ENCODE data around the gene MOSPD3.
"Not testable (repeated sequence)": the region's sequence is repeated elsewhere in the genome, so short reads cannot be mapped to it uniquely, and the experiment has no call there.

The MOSPD3 gene, protein sequence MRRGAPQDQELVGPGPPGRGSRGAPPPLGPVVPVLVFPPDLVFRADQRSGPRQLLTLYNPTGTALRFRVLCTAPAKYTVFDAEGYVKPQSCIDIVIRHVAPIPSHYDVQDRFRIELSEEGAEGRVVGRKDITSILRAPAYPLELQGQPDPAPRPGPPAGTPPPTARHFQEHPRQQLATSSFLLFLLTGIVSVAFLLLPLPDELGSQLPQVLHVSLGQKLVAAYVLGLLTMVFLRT
- total RNA-seq, result 2.7 to 4.8 (median 3.5) reads per million in 4 donors

DNA sequence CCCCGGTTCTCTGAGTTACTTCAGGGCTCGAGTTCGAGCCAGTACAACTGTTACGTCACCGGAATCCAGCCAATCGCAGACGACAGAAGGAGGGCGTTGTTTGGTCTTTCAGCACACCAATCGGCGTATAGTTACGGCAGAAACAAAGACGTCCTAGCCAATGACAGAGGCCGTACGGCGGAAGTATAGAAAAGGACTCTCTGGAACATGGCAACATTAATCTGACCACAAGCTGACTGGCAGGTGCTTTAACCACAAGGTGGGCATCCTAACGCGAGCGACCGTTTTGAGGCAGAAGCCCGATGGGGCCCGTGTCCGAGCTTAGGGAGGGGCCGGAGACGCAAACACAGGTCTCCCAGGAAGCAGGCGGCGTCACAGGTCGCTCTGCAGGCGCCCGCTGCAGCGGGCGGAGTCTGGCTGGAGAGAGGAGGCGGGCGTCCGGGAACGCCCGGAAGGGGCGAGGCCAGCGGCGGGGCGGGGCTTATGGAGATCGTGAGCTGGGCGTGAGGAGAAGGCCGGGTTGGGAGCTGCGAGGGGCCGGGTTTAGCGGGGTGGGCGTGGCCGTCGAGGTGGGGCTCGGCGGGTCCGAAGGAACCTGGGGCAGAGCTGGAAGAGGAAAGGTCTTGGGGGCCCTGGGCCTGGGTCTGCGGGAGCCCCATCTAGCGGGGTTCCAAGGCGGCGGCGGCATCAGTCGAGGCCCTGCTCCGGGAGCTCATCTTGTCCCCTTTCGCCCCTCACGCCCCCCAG is at the start of gene MOSPD3:
MOSPD3 (plus strand) TSS at position 558 of the 747 bp plus-strand sequence. CDS start 252 bp downstream, outside the sequence.
- peak; percentile 96 to 99 (median 97) for DNase-seq

DNA sequence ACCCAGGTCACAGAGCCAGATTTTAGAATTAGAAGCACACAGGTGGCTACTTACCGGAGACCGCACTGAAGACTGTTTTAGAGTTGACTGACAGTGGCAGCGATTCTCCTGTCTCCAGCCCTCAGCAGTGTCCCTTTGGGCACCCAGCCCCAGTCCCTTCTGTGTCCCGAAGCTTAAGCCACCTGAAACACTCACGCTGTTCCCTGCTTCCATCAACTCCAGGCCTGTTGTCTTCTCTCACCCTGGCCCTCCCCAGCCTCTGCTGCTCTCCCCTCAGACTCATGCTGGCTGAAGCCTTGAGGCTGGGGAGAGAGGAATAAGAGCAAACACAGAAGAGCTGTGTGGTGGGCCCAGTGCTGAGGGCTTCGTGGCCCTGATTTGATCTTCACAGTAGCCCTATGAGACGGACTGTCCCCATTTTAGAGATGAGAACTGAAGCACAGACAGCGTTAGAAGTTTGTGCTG is 49.2 kb upstream of the MOSPD3 start:
- no peak for DNase-seq

DNA sequence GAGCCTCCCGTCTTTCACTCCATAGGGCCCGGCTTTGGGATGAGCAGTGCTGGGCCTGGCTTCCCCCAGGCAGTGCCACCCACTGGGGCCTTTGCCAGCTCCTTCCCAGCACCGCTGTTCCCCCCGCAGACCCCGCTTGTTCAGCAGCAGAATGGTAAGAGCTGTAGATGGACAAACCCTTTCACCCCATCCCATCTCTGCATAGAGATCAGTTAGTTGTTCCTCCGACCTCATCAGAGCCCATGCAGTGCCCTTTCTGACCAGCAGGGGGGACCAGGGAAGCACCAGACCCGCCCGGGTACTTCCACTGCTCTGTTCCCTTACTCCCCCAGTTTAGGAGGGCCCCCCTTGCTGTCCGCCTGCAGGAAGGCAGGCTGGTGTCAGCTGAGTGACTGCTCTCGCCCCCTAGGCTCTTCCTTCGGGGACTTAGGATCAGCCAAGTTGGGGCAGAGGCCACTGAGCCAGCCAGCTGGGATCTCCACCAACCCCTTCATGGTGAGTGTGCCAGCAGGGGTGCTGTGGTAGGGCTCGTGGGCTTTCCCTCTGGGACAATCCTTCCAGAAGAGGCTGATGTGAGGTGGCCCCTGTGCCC is 48.4 kb upstream of the MOSPD3 start:
- peak; percentile 55 to 80 (median 68) for DNase-seq

DNA sequence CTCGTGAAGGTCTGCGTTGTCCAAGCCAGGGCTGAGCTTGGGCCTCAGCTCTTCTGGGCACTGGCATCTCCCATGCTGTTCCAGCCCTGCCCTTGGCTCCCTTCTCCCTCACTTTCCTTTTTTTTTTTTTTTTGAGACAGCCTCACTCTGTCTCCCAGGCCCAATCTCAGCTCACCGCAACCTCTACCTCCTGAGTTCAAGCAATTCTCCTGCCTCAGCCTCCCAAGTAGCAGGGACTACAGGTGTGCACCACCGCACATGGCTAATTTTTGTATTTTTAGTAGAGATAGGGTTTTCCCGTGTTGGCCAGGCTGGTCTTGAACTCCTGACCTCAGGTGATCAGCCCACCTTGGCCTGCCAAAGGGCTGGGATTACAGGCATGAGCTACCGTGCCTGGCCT is 47.9 kb upstream of the MOSPD3 start:
- not testable (repeated sequence) for DNase-seq

DNA sequence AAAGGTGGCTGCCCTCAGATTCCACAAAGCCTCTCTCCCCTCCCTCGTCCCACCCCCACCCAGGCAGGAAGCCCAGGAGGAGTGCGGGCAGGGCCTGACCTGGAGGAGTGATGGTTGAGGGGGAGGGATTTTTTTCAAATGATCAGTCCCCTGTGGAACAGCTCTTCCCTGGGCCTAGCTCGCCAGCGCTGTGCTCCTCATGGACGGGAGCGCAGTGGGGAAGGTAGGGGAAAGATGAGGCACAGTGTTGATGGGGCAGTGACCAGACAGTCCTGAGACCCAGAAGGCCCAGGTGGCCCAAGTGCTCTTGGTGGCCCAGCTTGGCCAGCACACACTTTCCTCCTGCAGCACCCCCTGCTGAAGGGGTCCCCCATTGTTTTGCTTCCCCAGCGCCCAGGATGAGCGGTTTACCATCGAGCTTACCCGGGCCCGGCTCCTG is 47.2 kb upstream of the MOSPD3 start:
- no peak for DNase-seq

DNA sequence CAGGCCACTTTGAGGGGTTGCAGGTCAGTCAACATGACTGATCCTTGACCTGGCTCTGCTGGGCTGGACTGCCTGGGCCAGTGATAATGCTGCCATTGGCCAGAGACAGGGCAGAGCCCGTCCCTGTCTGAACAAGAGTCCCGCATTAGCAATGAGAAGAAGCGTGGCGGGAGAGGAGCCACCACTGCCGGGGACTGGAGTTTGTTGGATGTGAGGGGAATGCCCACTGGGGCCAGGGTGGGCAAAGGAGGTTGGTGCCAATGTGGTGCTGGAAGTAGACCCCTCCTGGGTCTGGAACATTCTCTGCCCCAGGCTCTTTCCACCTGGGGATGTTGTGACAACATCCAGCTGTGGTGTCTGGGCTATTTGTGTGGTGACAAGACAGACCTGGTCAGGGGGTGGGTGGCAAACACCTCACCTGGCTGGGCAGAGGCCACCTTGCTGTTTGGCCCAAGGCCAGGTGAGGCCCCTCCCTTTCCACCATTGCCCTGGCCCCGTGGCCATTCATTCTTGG is 46.3 kb upstream of the MOSPD3 start:
- DNase-seq, result no peak

DNA sequence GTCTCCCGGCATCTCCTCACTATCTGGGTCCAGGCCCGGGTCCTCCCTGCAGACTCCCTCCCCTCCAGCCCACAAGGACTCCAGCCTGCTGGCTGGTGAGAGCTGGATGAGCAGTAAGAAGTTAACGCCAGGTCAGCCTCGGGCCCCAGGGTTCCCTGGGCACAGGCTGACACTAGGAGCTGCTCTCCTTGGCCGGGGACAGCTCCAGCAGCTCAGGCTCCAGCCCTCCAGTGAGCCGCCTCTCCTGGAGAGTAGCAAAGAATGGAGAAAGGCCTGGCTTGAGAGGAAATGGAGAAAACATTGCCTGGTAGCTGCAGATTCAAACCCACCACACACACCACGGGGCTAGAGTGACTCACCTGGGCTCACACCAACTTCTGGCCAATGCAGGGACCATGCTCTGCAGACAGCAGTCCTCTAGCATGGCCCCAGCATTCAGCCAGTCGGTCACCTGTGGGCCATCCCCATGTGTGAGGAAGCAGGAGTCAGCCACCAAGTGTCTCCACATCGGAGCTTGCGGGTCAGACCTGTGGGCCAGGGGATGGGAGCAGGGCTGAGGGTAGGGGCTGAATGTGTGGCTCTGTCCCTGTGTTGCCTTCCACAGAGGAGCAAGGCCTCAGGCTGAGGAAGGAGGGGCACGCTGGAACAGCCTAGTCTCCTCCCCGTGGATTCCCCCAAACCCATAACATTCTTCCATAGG is 45.2 kb upstream of the MOSPD3 start:
- no peak for DNase-seq

DNA sequence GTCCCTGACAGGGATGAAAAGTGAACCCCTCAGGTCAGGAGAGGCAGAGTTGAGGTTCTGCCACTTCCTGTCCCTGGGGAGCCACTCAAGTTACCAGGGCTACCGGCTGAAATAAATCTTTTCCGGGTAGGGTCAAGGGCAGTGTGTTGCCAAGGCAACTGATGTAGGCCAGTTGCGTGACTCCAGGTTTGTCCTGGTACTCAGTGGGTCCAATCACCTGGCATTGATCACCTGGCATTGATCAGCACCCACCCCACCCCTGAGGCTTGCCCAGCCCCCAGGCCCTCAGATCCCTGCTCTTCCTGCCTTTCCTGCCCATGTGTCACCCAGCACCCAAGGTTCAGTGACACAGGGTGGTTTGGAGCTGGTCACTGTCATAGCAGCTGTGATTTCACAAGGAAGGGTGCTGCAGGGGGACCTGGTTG is 44.6 kb upstream of the MOSPD3 start:
- DNase-seq, result no peak

DNA sequence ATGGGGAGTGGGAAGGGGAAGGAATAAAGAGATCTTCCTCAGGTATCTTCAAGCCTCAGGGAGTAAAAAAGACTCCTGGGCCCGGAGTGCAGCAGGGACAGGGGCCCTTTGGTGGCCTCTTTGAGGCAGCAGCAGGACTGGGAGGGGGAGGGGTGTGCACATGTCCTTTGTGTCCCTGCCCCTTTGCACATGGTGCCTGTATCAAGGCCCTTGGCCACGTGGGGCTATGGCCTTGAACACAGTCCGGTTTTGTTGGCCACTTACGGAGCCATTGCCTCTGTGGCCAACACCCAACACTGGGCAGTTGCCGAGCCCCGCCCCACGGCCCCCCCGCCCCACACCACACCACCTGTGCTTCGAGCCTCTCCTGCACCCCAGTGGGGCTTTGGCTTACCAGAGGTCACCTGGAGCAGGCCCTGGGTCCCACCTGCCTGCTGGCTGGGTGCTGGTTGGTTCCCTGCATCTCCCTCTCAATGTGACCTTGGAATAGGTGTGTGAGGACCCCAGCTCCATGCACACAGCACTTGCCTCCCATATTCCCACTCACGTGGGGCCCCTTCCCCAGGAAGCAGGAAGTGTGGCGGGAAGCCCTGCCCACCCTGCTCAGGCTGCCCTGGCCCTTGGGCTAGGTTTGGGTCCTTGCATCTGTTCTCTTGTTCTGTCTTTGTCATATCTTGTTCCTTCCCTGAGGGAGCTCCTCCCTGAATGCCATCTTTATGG is 44.0 kb upstream of the MOSPD3 start:
- no peak for DNase-seq

DNA sequence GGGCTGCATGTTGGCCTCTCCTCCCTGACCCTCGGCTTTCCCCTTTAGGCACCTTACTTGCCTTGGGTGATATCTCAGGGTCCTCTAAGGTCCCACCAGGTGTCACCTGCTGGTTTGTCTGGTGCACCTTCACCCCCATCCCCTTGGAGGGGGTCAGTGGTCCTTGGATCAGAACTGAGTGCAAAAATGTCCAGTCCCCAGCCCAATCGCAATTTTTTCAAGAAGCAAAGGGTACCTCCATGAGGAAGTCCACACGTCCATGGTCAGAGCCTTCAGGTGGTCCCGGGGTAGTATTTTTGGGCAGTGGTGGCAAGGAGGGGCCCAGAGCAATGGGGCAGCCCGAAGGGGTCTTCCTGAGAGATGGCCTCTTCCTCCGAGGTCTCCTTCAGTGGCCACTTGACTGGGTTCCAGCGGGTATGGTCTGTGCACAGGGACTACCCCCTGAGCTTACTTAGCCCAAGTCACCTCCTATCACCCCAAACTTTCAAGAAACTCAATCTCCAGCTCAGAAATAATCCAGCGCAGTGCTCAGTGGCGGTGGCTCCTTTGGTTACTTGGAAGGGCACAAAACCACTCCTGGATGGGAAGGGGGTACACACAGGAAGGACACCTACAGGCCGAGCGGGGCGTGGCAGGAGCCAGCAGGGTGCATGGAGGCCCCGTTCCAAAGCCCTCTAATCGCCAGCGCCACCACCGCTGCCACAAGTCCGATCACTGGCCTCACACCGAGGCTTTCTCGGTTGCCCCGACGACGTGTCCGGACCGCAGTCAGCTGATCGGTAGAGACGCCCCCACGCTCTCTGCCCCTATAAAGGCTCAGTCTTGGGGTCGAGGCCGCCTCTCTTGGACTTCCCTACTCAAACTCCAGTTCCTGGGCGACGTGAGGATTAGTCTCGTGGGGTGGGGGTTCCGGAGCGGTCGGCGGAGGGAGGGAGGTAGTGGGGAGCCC is 43.2 kb upstream of the MOSPD3 start:
- peak in 3 of 5 donors; percentile 39 to 48 (median 44) for DNase-seq

DNA sequence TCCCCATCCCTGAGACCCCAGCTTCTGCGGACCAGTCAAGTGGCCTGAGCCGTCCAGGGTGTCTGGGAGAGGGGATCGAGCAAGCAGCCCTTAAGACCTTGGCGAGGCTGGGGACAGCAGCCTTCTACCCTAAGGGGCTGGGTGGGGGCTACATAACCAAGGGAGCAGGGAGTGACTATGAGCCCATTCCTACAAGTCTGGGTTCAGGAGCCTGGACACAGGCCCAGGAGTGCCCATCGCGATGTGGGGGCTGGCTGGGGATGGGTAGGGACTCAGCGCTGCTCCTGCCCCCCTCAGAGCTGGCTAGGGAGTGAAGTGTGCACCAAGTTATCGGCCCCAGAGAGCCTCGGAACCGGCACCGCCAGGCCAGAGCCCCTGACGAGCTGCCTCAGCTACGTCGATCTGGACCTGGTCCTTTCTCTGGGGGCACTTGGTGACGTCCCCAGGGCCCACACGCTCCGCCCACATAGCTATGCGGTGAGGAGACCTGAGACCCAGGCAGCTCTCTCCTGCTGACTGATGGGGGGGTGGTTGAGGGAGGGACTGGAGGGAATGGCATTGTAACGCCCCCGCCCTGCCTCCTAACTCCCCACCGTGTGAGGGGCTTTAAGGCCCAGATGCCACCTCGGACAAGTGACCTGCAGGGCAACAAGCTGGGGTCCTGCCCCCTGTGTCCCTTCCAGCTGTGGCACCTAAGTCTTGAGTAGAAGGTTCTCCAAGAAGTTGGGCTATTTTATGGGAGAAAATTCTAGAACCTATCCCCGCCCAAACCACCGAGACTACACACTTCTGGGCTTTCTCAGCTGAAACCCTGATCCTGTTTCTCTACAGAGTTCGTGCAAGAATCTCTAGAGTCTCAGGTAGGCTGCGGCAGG is 41.1 kb upstream of the MOSPD3 start:
- DNase-seq, result no peak

DNA sequence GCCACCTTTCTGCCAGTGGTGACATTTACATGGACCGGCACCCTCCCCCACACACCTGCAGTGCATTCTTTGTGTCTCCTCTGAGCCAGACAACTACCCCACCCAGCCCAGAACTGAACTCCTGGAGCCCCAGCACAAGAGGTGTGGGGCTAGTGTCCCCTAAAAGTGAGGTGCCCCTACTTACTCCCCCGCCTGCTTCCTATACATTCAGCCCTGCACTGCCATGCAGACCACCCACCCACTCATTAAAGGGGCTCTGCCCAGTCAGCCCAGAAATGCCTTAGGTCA is 40.6 kb upstream of the MOSPD3 start:
- no peak for DNase-seq

DNA sequence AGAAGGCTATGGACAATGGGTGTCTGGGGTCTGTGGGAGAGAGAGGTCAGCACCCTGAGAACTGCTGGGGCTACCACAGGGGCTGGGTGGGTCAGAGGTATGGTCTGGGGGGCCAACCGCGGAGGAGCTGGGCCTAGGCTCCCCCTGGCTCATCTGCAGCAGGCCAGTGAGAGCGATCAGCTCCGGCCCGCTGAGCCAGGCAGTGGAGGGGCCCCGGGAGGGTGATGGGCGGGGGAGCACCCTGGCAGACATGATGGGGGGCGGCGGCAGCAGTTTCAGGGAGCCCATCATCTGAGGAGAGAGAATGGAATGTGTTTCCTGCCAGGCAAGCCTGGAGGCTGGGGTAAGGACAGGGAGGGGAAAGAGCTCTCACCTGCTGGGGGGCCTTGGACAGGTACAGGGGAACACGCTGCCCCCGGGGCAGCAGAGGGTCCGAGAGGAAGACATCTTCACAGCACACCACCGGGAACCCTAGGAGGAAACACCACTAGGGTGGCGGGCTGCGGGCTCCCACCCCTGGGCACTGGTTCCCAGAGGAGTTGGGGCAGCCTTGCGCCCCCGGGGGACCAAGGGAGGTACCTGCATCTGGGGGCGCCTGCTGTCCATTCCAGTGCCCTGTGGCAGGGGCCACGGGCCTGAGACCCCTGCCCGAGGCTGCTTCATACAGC is 39.9 kb upstream of the MOSPD3 start:
- DNase-seq, result no peak

DNA sequence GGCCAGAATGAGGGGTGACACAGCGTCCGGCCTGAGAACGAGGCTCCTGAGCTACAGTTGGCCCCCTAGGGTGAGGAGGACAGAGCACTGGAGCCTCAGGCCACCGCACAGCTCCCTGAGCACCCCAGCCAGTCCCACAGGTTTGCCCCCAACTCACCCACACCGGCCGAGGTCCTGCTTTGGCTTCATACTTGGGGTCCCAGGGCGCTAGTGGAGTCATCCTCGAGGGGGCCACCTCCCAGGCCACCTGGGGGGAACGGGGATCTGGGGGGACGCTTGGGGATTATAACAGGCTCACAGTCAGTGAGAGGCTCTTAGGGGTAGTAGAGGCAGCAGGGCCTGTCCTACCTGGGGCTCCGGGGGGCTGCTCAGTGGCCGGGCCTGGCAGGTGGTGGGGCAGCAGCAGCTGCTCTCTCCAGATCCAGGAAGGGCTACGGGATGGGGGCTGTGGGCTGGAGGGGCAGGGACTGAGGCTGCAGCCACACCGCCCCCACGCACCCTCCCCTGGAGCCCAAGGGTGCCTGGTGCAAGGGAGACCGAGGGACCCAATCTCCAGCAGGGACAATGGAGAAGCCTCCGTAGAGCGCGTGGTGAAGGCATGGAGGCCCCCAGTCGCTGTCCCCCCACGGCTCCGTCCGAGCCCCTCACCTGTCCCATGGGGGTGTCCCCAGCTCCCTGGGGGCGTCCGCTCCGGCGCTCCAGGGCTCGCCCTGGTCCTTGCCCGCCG is 39.2 kb upstream of the MOSPD3 start:
- no peak for DNase-seq

DNA sequence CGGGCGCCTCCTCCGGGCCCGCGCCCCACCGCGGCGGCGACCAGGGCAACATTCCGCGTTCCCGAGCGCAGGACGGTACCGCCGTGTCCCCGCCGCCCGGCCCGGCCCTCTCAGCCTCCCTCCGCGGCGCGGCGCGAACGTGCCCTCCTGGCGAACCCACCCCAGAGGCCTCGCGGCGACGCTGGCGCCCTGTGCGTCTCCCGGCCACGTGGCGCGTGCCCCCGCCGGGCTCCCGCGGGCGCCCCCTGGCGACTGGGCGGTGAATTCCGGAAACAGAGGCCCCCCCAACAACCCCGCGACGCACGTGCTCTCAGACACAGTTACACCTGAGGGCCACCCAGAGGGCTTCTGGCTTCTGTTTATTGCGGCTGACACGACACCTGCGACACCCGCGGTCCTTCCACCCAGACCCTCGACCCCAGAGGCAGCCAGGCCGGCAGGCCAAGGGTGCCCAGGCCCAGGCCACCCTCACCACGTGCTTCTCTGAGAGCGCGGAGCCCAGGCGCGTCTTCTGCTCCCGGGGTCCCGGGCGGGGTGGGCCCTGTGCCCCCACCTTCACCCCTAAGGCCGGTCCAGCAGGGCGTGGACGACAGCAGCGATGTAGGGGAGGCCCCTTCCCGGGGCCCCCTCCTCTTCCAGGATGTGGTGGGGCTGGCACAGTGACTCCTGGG is 38.5 kb upstream of the MOSPD3 start, which contains the start of gene SAP25:
SAP25 (minus strand) TSS at position 210 of the 671 bp plus-strand sequence; CDS start at position 52, 158 bp downstream.
- DNase-seq, result no peak

DNA sequence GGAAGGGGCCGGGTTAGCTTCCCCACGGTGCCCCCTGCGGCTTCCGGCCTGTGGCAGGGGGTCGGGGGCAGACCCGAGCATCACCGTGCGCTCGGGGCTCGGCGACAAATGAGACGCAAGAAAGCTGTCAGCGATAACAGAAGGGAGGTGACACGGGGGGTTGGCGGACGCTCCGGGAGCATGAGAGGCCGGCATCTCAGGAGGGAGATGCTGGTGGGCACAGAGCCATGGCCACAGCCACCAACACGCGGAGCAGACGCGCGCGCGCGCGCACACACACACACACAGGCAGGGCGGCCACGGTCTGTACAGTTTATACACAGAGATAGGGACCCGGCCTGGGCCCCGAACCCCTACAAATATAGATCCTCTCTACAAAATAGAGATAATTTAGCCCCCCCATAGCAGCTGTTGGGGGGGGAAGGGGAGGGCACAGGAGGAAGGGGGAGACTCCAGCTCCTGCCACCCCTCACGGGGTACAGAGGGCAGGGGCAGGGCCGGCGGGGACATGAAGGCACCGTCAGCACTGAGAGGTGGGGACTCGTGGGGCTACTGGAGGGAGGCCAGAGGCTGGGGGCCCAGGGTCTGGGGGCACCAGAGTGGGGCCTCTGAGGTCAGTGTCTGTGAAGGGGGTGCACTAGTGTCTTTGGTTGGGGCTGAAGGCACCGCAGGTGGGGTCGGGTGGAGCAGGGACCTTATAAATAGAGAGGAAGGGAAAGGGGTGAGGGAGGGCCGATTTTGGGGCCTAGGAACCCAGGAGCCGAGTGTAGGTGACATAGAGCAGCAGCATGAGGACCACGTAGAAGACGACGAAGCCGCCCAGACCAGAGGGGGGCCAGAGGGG is 37.8 kb upstream of the MOSPD3 start:
- no peak for DNase-seq

DNA sequence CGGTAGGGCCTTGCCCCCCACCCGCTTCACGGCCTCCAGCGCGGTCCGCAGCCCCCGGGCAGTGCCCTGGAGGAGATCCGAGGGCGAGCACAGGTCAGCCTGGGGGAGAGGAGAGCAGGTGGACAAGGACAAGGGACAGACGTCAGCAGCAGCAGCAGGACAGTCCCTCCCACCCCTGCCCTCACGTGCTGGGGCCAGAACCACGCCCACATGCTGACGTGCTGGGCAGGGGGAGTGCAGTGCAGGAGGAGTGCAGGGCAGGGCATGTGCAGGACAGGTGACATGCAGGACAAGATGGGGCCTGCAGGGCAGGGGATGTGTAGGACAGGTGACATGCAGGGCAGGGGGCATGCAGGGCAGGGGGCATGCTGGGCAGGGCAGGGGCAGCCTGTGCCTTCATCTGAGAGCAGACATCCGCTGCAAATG is 37.1 kb upstream of the MOSPD3 start:
- DNase-seq, result no peak

Measured in T-helper 1 cell (primary cell).